Ascending aorta (tissue), 2 donors: ENCODE results near the gene HOXB1. TPM values are rescaled to one million over a fixed set of nuclear protein-coding genes. Genes with fewer than 3 reads are reported as not detected.

Source experiments
- DNase-seq, 2 donors: peaks; one replicate each; pipeline ENCODE4 v3.0.0-alpha.2; 2019; ENCODE audit warnings: low spot score in 2 of 2
- H3K27ac ChIP-seq, 2 donors: fragments of 200-600 bp; sonication (generic); one replicate each; pipeline ENCODE4 v1.5.1; 2016 to 2017; ENCODE audit warnings: mild to moderate bottlenecking in 1 of 2
- H3K27me3 ChIP-seq: fragments of 200-600 bp; sonication (generic); one replicate; pipeline ENCODE4 v1.5.1; 2017
- H3K36me3 ChIP-seq, 2 donors: fragments of 200-600 bp; sonication (generic); one replicate each; pipeline ENCODE4 v1.5.1; 2016
- H3K4me1 ChIP-seq, 2 donors: fragments of 200-600 bp; sonication (generic); one replicate each; pipeline ENCODE4 v1.5.1; 2016 to 2017; ENCODE audit warnings: mild to moderate bottlenecking in 1 of 2
- H3K4me3 ChIP-seq, 2 donors: fragments of 200-600 bp; sonication (generic); one replicate each; pipeline ENCODE4 v1.5.1; 2016 to 2017; ENCODE audit warnings: mild to moderate bottlenecking in 1 of 2
- H3K9me3 ChIP-seq, 2 donors: fragments of 200-600 bp; sonication (generic); one replicate each; pipeline ENCODE4 v1.5.1; 2016
- CTCF ChIP-seq, 3 experiments: fragments of 200-600 bp in 2 of 3; fragments of 450-650 bp in 1 of 3; sonication (generic) in 2 of 3; IDR thresholded peaks; one replicate each; pipeline ENCODE4 v1.5.1; 2016 to 2019; ENCODE audit warnings: antibody characterized with exemption in 3 of 3, mild to moderate bottlenecking in 1 of 3, moderate library complexity in 1 of 3
- intact Hi-C: fragments of 100-400 bp; cut with DNase I; formaldehyde crosslinking; loops from one replicate; pipeline ENCODE4 v1.15.1; 2023
- total RNA-seq: library from RNA; depleted of rRNA; stranded (reverse); fragments of >200 nt; gene quantifications from one replicate; pipeline ENCODE4 v1.1.0, GENCODE V29; 2016

Gene HOXB1
- total RNA-seq, 1 donor from 2014 or later: not detected

- Histone ChIP-seq H3K36me3 (peaks cover 19 to 21% of the 10 kb centered on the region in 2 donors), H3K4me1 (peaks cover 15 to 58% of the 10 kb centered on the region in 2 donors), H3K27me3 (no peaks in the 10 kb centered on the region), H3K9me3 (no peaks in the 10 kb centered on the region), H3K4me3 (peak overlapping the region; percentile 71 to 80), H3K27ac (peak overlapping the region; percentile 84 to 97)
- intact Hi-C loops: loop anchor here (2.0 kb wide), 1 partner anchor 16 kb away; no protein-coding TSS in a partner anchor
- no peak for DNase-seq
- TF ChIP-seq CTCF (IDR thresholded peaks at IDR 0.05): no peak
Observed at GRCh38 chr17:48554412-48555257, 23.8 kb upstream of the HOXB1 start.

GRCh38 chr17:48553826-48554225 lies 23.0 kb upstream of the HOXB1 start:
- TF ChIP-seq CTCF (IDR thresholded peaks at IDR 0.05): no peak
- Histone ChIP-seq H3K4me1 (peaks cover 15 to 56% of the 10 kb centered on the region in 2 donors), H3K9me3 (no peaks in the 10 kb centered on the region), H3K4me3 (peak overlapping the region; percentile 71 to 80), H3K36me3 (peaks cover 19 to 25% of the 10 kb centered on the region in 2 donors), H3K27me3 (no peaks in the 10 kb centered on the region), H3K27ac (peak overlapping the region; percentile 84 to 97)
- intact Hi-C loops: loop anchor here (2.0 kb wide), 1 partner anchor 17 kb away; no protein-coding TSS in a partner anchor
- no peak for DNase-seq

- Histone ChIP-seq H3K4me3 (peak overlapping the region in 1 of 2 donors; percentile 80), H3K9me3 (no peaks in the 10 kb centered on the region), H3K27ac (peak overlapping the region; percentile 84 to 97), H3K4me1 (peaks cover 12 to 59% of the 10 kb centered on the region in 2 donors), H3K27me3 (no peaks in the 10 kb centered on the region), H3K36me3 (peaks cover 19 to 25% of the 10 kb centered on the region in 2 donors)
- no peak for TF ChIP-seq CTCF (IDR thresholded peaks at IDR 0.05)
- intact Hi-C loops: no loop called here
- no peak for DNase-seq
Observed at GRCh38 chr17:48553190-48553547, 22.4 kb upstream of the HOXB1 start.

GRCh38 chr17:48552466-48553189 lies 21.8 kb upstream of the HOXB1 start:
- Histone ChIP-seq H3K4me3 (peak overlapping the region in 1 of 2 donors; percentile 80), H3K27me3 (no peaks in the 10 kb centered on the region), H3K9me3 (no peaks in the 10 kb centered on the region), H3K36me3 (peaks cover 19 to 25% of the 10 kb centered on the region in 2 donors), H3K4me1 (peaks cover 8 to 58% of the 10 kb centered on the region in 2 donors), H3K27ac (peak overlapping the region; percentile 84 to 97)
- no peak for DNase-seq
- no peak for TF ChIP-seq CTCF (IDR thresholded peaks at IDR 0.05)
- intact Hi-C loops: no loop called here

- no peak for DNase-seq
- no peak for TF ChIP-seq CTCF (IDR thresholded peaks at IDR 0.05)
- peak overlapping the region in 1 of 2 donors; percentile 80 for H3K4me3 ChIP-seq
- H3K27me3 ChIP-seq: no peaks in the 10 kb centered on the region
- H3K4me1 ChIP-seq: peaks cover 4 to 55% of the 10 kb centered on the region in 2 donors
- peak overlapping the region; percentile 84 to 97 for H3K27ac ChIP-seq
- no peaks in the 10 kb centered on the region for H3K9me3 ChIP-seq
- peaks cover 19 to 25% of the 10 kb centered on the region in 2 donors for H3K36me3 ChIP-seq
- intact Hi-C loops: no loop called here
Observed at GRCh38 chr17:48551596-48552465, 21.0 kb upstream of the HOXB1 start.
